H1 (cell line): ENCODE measurements around the gene CDKN2A. TPM values are rescaled to one million over a fixed set of nuclear protein-coding genes. Genes with fewer than 3 reads are reported as not detected.

Source experiments
- CBX5 ChIP-seq: fragments of 300-800, 300-1000 bp; sonication (generic); IDR thresholded peaks from 2 replicates; pipeline ENCODE4 v1.7.1; 2016; ENCODE audit warnings: antibody characterized with exemption, low read length, low read depth
- EGR1 ChIP-seq: IDR thresholded peaks from 2 replicates; pipeline ENCODE4 v1.6.1; 2011; ENCODE audit warnings: low read depth, low read length, borderline replicate concordance
- RNF2 ChIP-seq: fragments of 200-900, 300-1000 bp; sonication (generic); IDR thresholded peaks from 2 replicates; pipeline ENCODE4 v1.7.1; 2016; ENCODE audit warnings: borderline replicate concordance, low read depth, mild to moderate bottlenecking, antibody characterized with exemption, low read length; ENCODE audit not compliant: poor library complexity, severe bottlenecking; ENCODE audit errors: missing control alignments
- SP1 ChIP-seq: IDR thresholded peaks from 2 replicates; pipeline ENCODE4 v1.6.1; 2011; ENCODE audit warnings: low read depth, low read length
- TAF7 ChIP-seq: optimal IDR thresholded peaks from 2 replicates; pipeline ENCODE3; 2011; ENCODE audit warnings: low read depth, mild to moderate bottlenecking, inconsistent platforms, low read length, moderate library complexity, borderline replicate concordance
- polyA plus RNA-seq, 7 experiments: library from polyadenylated mRNA; depleted of rRNA in 3 of 7; stranded (reverse) in 5 of 7; unstranded in 2 of 7; fragments of >200 nt in 5 of 7; fragments of 200-250 nt in 2 of 7; gene quantifications; 1 replicate in 5 of 7; 2 replicates in 1 of 7; 4 replicates in 1 of 7; pipeline versions ENCODE4 v1.2.1 to v1.2.3, GENCODE V29; 2011 to 2013; ENCODE audit warnings: missing spikeins in 2 of 7, mixed read lengths in 2 of 7
- total RNA-seq: library from RNA; stranded (reverse); fragmentation: NEBNext Ultra II Directional; extraction: Animal tissue kit (Norgen Biotek cat#: 25700); gene quantifications from 2 replicates; pipeline ENCODE4 v1.2.1, GENCODE V29; 2021

CDKN2A gene
- total and polyA plus RNA-seq, 2 of the 8 experiments (the other 6 are each of a cell fraction or from before 2014, with no cell fraction given): 0.51 to 0.73 TPM

DNA sequence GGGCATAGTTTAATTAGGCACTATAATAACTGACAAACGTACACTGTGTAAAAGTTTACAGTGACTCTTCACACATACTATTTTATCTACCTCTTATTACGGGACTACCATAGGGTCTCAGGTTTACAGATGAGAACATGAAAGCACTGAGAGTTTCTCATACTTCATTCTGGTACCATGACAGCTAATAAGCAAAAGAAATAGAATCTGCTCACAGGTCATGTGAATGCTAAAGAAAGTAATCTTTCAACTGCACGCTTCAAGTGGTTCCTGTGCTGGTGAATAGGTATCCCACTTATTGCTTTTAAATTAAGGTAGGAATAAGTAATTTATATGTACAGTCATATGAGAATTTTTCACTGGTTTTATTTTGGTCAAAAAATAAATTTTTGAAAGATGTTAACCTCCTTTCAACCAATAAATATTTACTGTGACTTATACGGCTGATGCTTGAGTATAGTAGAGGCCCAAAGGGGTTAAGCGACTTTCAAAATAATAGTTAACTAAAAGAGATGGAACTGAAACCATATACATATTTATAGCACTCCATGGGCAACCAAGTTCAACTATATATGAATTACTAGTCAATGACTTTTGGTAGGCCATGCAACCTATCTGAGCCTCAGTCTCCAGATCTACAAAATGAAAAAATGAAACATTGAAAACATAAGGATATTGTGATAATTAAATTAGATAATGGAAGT, 8.1 kb downstream of the CDKN2A start (continued):
- no peak for TF ChIP-seq EGR1
- no peak for TF ChIP-seq RNF2
- no peak for TF ChIP-seq TAF7
- no peak for TF ChIP-seq CBX5
- no peak for TF ChIP-seq SP1
